ENCODE data around the gene DUOX2.

DNA sequence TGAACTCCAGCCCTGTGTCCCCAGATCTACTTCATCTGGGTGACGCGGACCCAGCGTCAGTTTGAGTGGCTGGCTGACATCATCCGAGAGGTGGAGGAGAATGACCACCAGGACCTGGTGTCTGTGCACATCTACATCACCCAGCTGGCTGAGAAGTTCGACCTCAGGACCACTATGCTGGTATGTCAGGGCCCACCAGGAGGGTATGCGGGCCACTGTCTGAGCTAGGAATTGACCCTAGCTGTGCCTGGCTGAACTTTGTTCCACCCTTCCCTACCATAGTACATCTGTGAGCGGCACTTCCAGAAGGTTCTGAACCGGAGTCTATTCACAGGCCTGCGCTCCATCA, 49.5 kb upstream of the DUOX2 start:
- TF ChIP-seq EP300 (IDR thresholded peaks at IDR 0.05; ENCODE audit: borderline replicate concordance) (no peak), ZBTB7A (IDR thresholded peaks at IDR 0.05; ENCODE audit: low read depth) (no peak)
- TF ChIP-seq, protein P1, sequence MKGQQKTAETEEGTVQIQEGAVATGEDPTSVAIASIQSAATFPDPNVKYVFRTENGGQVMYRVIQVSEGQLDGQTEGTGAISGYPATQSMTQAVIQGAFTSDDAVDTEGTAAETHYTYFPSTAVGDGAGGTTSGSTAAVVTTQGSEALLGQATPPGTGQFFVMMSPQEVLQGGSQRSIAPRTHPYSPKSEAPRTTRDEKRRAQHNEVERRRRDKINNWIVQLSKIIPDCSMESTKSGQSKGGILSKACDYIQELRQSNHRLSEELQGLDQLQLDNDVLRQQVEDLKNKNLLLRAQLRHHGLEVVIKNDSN (IDR thresholded peaks at IDR 0.05) = no peak
